ENCODE measurements around the gene RPS6KA4.

The RPS6KA4 gene

GRCh38 chr11:64339754-64340408, 19.1 kb upstream of the RPS6KA4 start, which contains the start of gene CCDC88B:
Gene CCDC88B (plus strand): TSS chr11:64340204. CDS start chr11:64340267, 63 bp downstream.
- peaks cover 31% of the 10 kb centered on the region for H3K4me1 ChIP-seq (ENCODE audit: control insufficient read depth, insufficient read depth, low read length, poor library complexity, severe bottlenecking)

GRCh38 chr11:64340671-64341335, 18.2 kb upstream of the RPS6KA4 start:
- Histone ChIP-seq H3K4me1 (ENCODE audit: control insufficient read depth, insufficient read depth, low read length, poor library complexity, severe bottlenecking) (peaks cover 31% of the 10 kb centered on the region), H3K27ac (ENCODE audit: insufficient read depth, low read length, poor library complexity, severe bottlenecking) (peak overlapping the region; percentile 95), H3K9me3 (ENCODE audit: control insufficient read depth, low read length) (no peaks in the 10 kb centered on the region), H3K36me3 (ENCODE audit: control insufficient read depth, insufficient read depth, low read length) (peaks cover 39% of the 10 kb centered on the region), H3K27me3 (replicated peaks; ENCODE audit: control insufficient read depth, insufficient read depth, low read length, poor library complexity, severe bottlenecking) (no peaks in the 10 kb centered on the region), H3K4me3 (ENCODE audit: insufficient read depth, low read depth, low read length, poor library complexity, severe bottlenecking) (peak overlapping the region; percentile 74)
- peak; percentile 57 to 66 (median 66) for DNase-seq

More at GRCh38 chr11:64339754-64340408, 19.1 kb upstream of the RPS6KA4 start, which contains the start of gene CCDC88B:
- Histone ChIP-seq H3K27ac (ENCODE audit: insufficient read depth, low read length, poor library complexity, severe bottlenecking) (peak within 1 kb of the TSS; percentile 95), H3K27me3 (replicated peaks; ENCODE audit: control insufficient read depth, insufficient read depth, low read length, poor library complexity, severe bottlenecking) (no peaks in the 10 kb centered on the region), H3K9me3 (ENCODE audit: control insufficient read depth, low read length) (no peaks in the 10 kb centered on the region), H3K36me3 (ENCODE audit: control insufficient read depth, insufficient read depth, low read length) (peaks cover 31% of the 10 kb centered on the region), H3K4me3 (ENCODE audit: insufficient read depth, low read depth, low read length, poor library complexity, severe bottlenecking) (peak within 1 kb of the TSS; percentile 74)
- DNase-seq: peak; percentile 84 to 85 (median 84)

GRCh38 chr11:64341429-64341828, 17.5 kb upstream of the RPS6KA4 start:
- Histone ChIP-seq H3K9me3 (ENCODE audit: control insufficient read depth, low read length) (no peaks in the 10 kb centered on the region), H3K27me3 (replicated peaks; ENCODE audit: control insufficient read depth, insufficient read depth, low read length, poor library complexity, severe bottlenecking) (no peaks in the 10 kb centered on the region), H3K4me1 (ENCODE audit: control insufficient read depth, insufficient read depth, low read length, poor library complexity, severe bottlenecking) (peaks cover 31% of the 10 kb centered on the region), H3K4me3 (ENCODE audit: insufficient read depth, low read depth, low read length, poor library complexity, severe bottlenecking) (no peak overlapping the region), H3K36me3 (ENCODE audit: control insufficient read depth, insufficient read depth, low read length) (peaks cover 41% of the 10 kb centered on the region), H3K27ac (ENCODE audit: insufficient read depth, low read length, poor library complexity, severe bottlenecking) (peak overlapping the region; percentile 4)
- DNase-seq: no peak

GRCh38 chr11:64341851-64342791, 16.8 kb upstream of the RPS6KA4 start:
- no peaks in the 10 kb centered on the region for H3K27me3 ChIP-seq (replicated peaks; ENCODE audit: control insufficient read depth, insufficient read depth, low read length, poor library complexity, severe bottlenecking)
- no peaks in the 10 kb centered on the region for H3K9me3 ChIP-seq (ENCODE audit: control insufficient read depth, low read length)
- H3K4me1 ChIP-seq (ENCODE audit: control insufficient read depth, insufficient read depth, low read length, poor library complexity, severe bottlenecking): peaks cover 31% of the 10 kb centered on the region
- peak; percentile 82 to 83 (median 82) for DNase-seq
- peak overlapping the region; percentile 11 for H3K4me3 ChIP-seq (ENCODE audit: insufficient read depth, low read depth, low read length, poor library complexity, severe bottlenecking)
- H3K36me3 ChIP-seq (ENCODE audit: control insufficient read depth, insufficient read depth, low read length): peaks cover 41% of the 10 kb centered on the region
- H3K27ac ChIP-seq (ENCODE audit: insufficient read depth, low read length, poor library complexity, severe bottlenecking): peak overlapping the region; percentile 13

GRCh38 chr11:64342869-64343745, 15.9 kb upstream of the RPS6KA4 start:
- DNase-seq: no peak
- no peaks in the 10 kb centered on the region for H3K27me3 ChIP-seq (replicated peaks; ENCODE audit: control insufficient read depth, insufficient read depth, low read length, poor library complexity, severe bottlenecking)
- peaks cover 37% of the 10 kb centered on the region for H3K36me3 ChIP-seq (ENCODE audit: control insufficient read depth, insufficient read depth, low read length)
- H3K9me3 ChIP-seq (ENCODE audit: control insufficient read depth, low read length): no peaks in the 10 kb centered on the region
- no peak overlapping the region for H3K27ac ChIP-seq (ENCODE audit: insufficient read depth, low read length, poor library complexity, severe bottlenecking)
- H3K4me3 ChIP-seq (ENCODE audit: insufficient read depth, low read depth, low read length, poor library complexity, severe bottlenecking): no peak overlapping the region
- peaks cover 31% of the 10 kb centered on the region for H3K4me1 ChIP-seq (ENCODE audit: control insufficient read depth, insufficient read depth, low read length, poor library complexity, severe bottlenecking)

- peaks cover 38% of the 10 kb centered on the region for H3K36me3 ChIP-seq (ENCODE audit: control insufficient read depth, insufficient read depth, low read length)
- no peaks in the 10 kb centered on the region for H3K9me3 ChIP-seq (ENCODE audit: control insufficient read depth, low read length)
- no peak for DNase-seq
- no peak overlapping the region for H3K27ac ChIP-seq (ENCODE audit: insufficient read depth, low read length, poor library complexity, severe bottlenecking)
- H3K27me3 ChIP-seq (replicated peaks; ENCODE audit: control insufficient read depth, insufficient read depth, low read length, poor library complexity, severe bottlenecking): no peaks in the 10 kb centered on the region
- H3K4me1 ChIP-seq (ENCODE audit: control insufficient read depth, insufficient read depth, low read length, poor library complexity, severe bottlenecking): peaks cover 31% of the 10 kb centered on the region
- H3K4me3 ChIP-seq (ENCODE audit: insufficient read depth, low read depth, low read length, poor library complexity, severe bottlenecking): no peak overlapping the region
Observed at GRCh38 chr11:64343767-64344559, 15.0 kb upstream of the RPS6KA4 start.

GRCh38 chr11:64344787-64345186, 14.2 kb upstream of the RPS6KA4 start:
- Histone ChIP-seq H3K36me3 (ENCODE audit: control insufficient read depth, insufficient read depth, low read length) (peaks cover 44% of the 10 kb centered on the region), H3K4me1 (ENCODE audit: control insufficient read depth, insufficient read depth, low read length, poor library complexity, severe bottlenecking) (peaks cover 24% of the 10 kb centered on the region), H3K27ac (ENCODE audit: insufficient read depth, low read length, poor library complexity, severe bottlenecking) (no peak overlapping the region), H3K27me3 (replicated peaks; ENCODE audit: control insufficient read depth, insufficient read depth, low read length, poor library complexity, severe bottlenecking) (no peaks in the 10 kb centered on the region), H3K4me3 (ENCODE audit: insufficient read depth, low read depth, low read length, poor library complexity, severe bottlenecking) (no peak overlapping the region), H3K9me3 (ENCODE audit: control insufficient read depth, low read length) (no peaks in the 10 kb centered on the region)
- DNase-seq: no peak

GRCh38 chr11:64347193-64347867, 11.6 kb upstream of the RPS6KA4 start:
- DNase-seq: no peak
- H3K27me3 ChIP-seq (replicated peaks; ENCODE audit: control insufficient read depth, insufficient read depth, low read length, poor library complexity, severe bottlenecking): no peaks in the 10 kb centered on the region
- peaks cover 2% of the 10 kb centered on the region for H3K4me1 ChIP-seq (ENCODE audit: control insufficient read depth, insufficient read depth, low read length, poor library complexity, severe bottlenecking)
- H3K36me3 ChIP-seq (ENCODE audit: control insufficient read depth, insufficient read depth, low read length): peaks cover 46% of the 10 kb centered on the region
- H3K9me3 ChIP-seq (ENCODE audit: control insufficient read depth, low read length): no peaks in the 10 kb centered on the region
- H3K4me3 ChIP-seq (ENCODE audit: insufficient read depth, low read depth, low read length, poor library complexity, severe bottlenecking): no peak overlapping the region
- no peak overlapping the region for H3K27ac ChIP-seq (ENCODE audit: insufficient read depth, low read length, poor library complexity, severe bottlenecking)
